K562 (cell line): ENCODE data around the gene DROSHA. TPM values are rescaled to one million over a fixed set of nuclear protein-coding genes. Genes with fewer than 3 reads are reported as not detected.
A peak's percentile ranks its signal among the peaks of the same experiment; 100 is the strongest.

Source experiments
- ARID1B ChIP-seq: fragments of 450-650 bp; IDR thresholded peaks from 2 replicates; pipeline ENCODE4 v1.6.1; 2016; ENCODE audit warnings: antibody characterized with exemption, mild to moderate bottlenecking, inconsistent platforms
- ATF4 ChIP-seq: fragments of 450-650 bp; formaldehyde crosslinking; IDR thresholded peaks from 2 replicates; pipeline ENCODE4 v1.4.0; 2022; ENCODE audit warnings: mild to moderate bottlenecking, moderate library complexity
- BHLHE40 ChIP-seq: IDR thresholded peaks from 2 replicates; pipeline ENCODE4 v1.6.1; 2011; ENCODE audit warnings: low read length, improper control_type of control experiment
- CBFA2T2 ChIP-seq: fragments of 450-650 bp; conservative IDR thresholded peaks from 2 replicates; pipeline ENCODE4 v1.6.1; 2017; ENCODE audit warnings: mild to moderate bottlenecking
- CCAR2 ChIP-seq: fragments of 200-400 bp; formaldehyde crosslinking; IDR thresholded peaks from 2 replicates; pipeline ENCODE4 v1.6.1; 2017; ENCODE audit warnings: mild to moderate bottlenecking, low read depth, low read length
- CEBPB ChIP-seq: fragments of 450-650 bp; IDR thresholded peaks from 2 replicates; pipeline ENCODE4 v1.6.1; 2016; ENCODE audit warnings: missing genetic modification characterization, missing compliant biosample characterization
- CGGBP1 ChIP-seq: fragments of 250-450 bp; sonication (Bioruptor Pico); IDR thresholded peaks from 2 replicates; pipeline ENCODE4 v1.9.0; 2021; ENCODE audit warnings: mild to moderate bottlenecking
- ERF ChIP-seq: fragments of 450-650 bp; formaldehyde crosslinking; IDR thresholded peaks from 2 replicates; pipeline ENCODE4 v1.4.0; 2020; ENCODE audit warnings: mild to moderate bottlenecking, mixed read lengths
- ETV6 ChIP-seq, 3 experiments: fragments of 150-350 bp in 1 of 3; sonication (generic) in 1 of 3; formaldehyde crosslinking in 1 of 3; IDR thresholded peaks; 2 replicates each; pipeline versions ENCODE4 v1.6.1 to v1.8.0; 2014 to 2022; ENCODE audit warnings: borderline replicate concordance in 2 of 3, low read depth in 2 of 3, antibody characterized with exemption in 1 of 3, low read length in 1 of 3, mild to moderate bottlenecking in 1 of 3, missing genetic modification reagents in 1 of 3
- FOXK2 ChIP-seq, 2 experiments: fragments of 450-650 bp; IDR thresholded peaks in 1 of 2; conservative IDR thresholded peaks in 1 of 2; 2 replicates each; pipeline ENCODE4 v1.6.1; 2016; ENCODE audit warnings: low read depth in 2 of 2, mild to moderate bottlenecking in 1 of 2
- ID3 ChIP-seq, 2 experiments: fragments of 250-450 bp in 1 of 2; fragments of 450-650 bp in 1 of 2; sonication (Bioruptor Pico) in 1 of 2; IDR thresholded peaks; 2 replicates each; pipeline versions ENCODE4 v1.6.1 to v1.8.0; 2016 to 2021; ENCODE audit warnings: mild to moderate bottlenecking in 2 of 2, moderate library complexity in 2 of 2, missing compliant biosample characterization in 1 of 2, missing genetic modification characterization in 1 of 2
- L3MBTL2 ChIP-seq: fragments of 450-650 bp; IDR thresholded peaks from 2 replicates; pipeline ENCODE4 v1.6.1; 2016; ENCODE audit warnings: mild to moderate bottlenecking, moderate library complexity
- MCM7 ChIP-seq, 2 experiments: fragments of 450-650 bp; IDR thresholded peaks; 2 replicates each; pipeline ENCODE4 v1.6.1; 2016 to 2018
- MTA2 ChIP-seq: fragments of 450-650 bp; IDR thresholded peaks from 2 replicates; pipeline ENCODE4 v1.6.1; 2016; ENCODE audit warnings: low read depth
- NFE2 ChIP-seq: IDR thresholded peaks from 2 replicates; pipeline ENCODE4 v1.6.1; 2014; ENCODE audit warnings: antibody characterized with exemption, low read depth
- NFRKB ChIP-seq: fragments of 450-650 bp; IDR thresholded peaks from 2 replicates; pipeline ENCODE4 v1.6.1; 2016; ENCODE audit warnings: low read depth
- SIN3B ChIP-seq: fragments of 450-650 bp; IDR thresholded peaks from 2 replicates; pipeline ENCODE4 v1.6.1; 2017; ENCODE audit warnings: low read depth, mild to moderate bottlenecking, moderate library complexity
- SMARCA4 ChIP-seq: fragments of 450-650 bp; IDR thresholded peaks from 2 replicates; pipeline ENCODE4 v1.6.1; 2016
- TCF3 ChIP-seq: sonication (generic); formaldehyde crosslinking; IDR thresholded peaks from 2 replicates; pipeline ENCODE4 v1.4.0; 2020; ENCODE audit warnings: mild to moderate bottlenecking, missing genetic modification reagents
- TCF7L2 ChIP-seq: fragments of 150-350 bp; IDR thresholded peaks from 2 replicates; pipeline ENCODE4 v1.6.1; 2016; ENCODE audit warnings: low read depth, mild to moderate bottlenecking, low read length, moderate library complexity
- TEAD4 ChIP-seq, 2 experiments: sonication (generic) in 1 of 2; formaldehyde crosslinking in 1 of 2; IDR thresholded peaks; 2 replicates each; pipeline versions ENCODE4 v1.6.1 to v1.8.0; 2012 to 2022; ENCODE audit warnings: borderline replicate concordance in 1 of 2, inconsistent platforms in 1 of 2, low read length in 1 of 2, mild to moderate bottlenecking in 1 of 2, missing genetic modification reagents in 1 of 2
- U2AF1 ChIP-seq: fragments of 200-400 bp; formaldehyde crosslinking; optimal IDR thresholded peaks from 2 replicates; pipeline ENCODE3; 2017; ENCODE audit warnings: mild to moderate bottlenecking, low read depth, low read length, moderate library complexity
- VEZF1 ChIP-seq: fragments of 200-800 bp; sonication (Bioruptor generic); IDR thresholded peaks from 2 replicates; pipeline ENCODE4 v1.6.1; 2017; ENCODE audit warnings: missing genetic modification characterization, missing compliant biosample characterization
- ZBTB34 ChIP-seq: fragments of 250-450 bp; sonication (Bioruptor Pico); IDR thresholded peaks from 2 replicates; pipeline ENCODE4 v1.8.0; 2021; ENCODE audit warnings: mild to moderate bottlenecking, moderate library complexity
- ZNF695 ChIP-seq: fragments of 450-650 bp; formaldehyde crosslinking; IDR thresholded peaks from 2 replicates; pipeline ENCODE4 v1.4.0; 2020; ENCODE audit warnings: mild to moderate bottlenecking, moderate library complexity
- ZNF764 ChIP-seq: fragments of 250-450 bp; sonication (Bioruptor Pico); IDR thresholded peaks from 2 replicates; pipeline ENCODE4 v1.4.0; 2020; ENCODE audit warnings: low read depth, mild to moderate bottlenecking, moderate library complexity
- polyA plus RNA-seq, 8 experiments: library from polyadenylated mRNA; depleted of rRNA in 4 of 8; stranded (reverse) in 5 of 8; unstranded in 3 of 8; fragments of >200 nt; fragmentation: Nextera tagmentation in 2 of 8; fragmentation: Illumina TruSeq in 1 of 8; extraction: Ambion mirVana in 2 of 8; extraction: Trizol in 1 of 8; gene quantifications; 2 replicates each; pipeline versions ENCODE4 v1.2.1 to v1.2.3, GENCODE V29; 2011 to 2014; ENCODE audit warnings: inconsistent platforms in 1 of 8, missing spikeins in 1 of 8
- total RNA-seq, 7 experiments: library from RNA; depleted of rRNA in 6 of 7; stranded (reverse); fragments of >200 nt in 6 of 7; fragmentation: Illumina TruSeq in 2 of 7; extraction: Trizol in 2 of 7; gene quantifications; 2 replicates each; pipeline versions ENCODE4 v1.2.1 to v1.2.3, GENCODE V29; 2011 to 2021; ENCODE audit warnings: low replicate concordance in 1 of 7

Gene DROSHA
- total and polyA plus RNA-seq, 9 of the 15 experiments (the other 6 are each of a cell fraction or from before 2014, with no cell fraction given), result 52.5 to 109 (median 68.9) TPM

- TF ChIP-seq ETV6 (IDR thresholded peaks at IDR 0.05; ENCODE audit: borderline replicate concordance in 1 of 2, low read depth in 2 of 2, low read length in 1 of 2) (no peak), ETV6 (CRISPR knock-in tag; IDR thresholded peaks at IDR 0.05; ENCODE audit: borderline replicate concordance) (no peak), ERF (CRISPR knock-in tag) (no peak), ID3 (CRISPR knock-in tag; IDR thresholded peaks at IDR 0.05) (no peak), ID3 (tag; IDR thresholded peaks at IDR 0.05) (no peak), CEBPB (peak; percentile 62), U2AF1 (no peak), CCAR2 (no peak), ATF4 (no peak), FOXK2 (conservative IDR thresholded peaks at IDR 0.05 in 1 of 2, IDR thresholded peaks at IDR 0.05 in 1 of 2; ENCODE audit: low read depth in 2 of 2) (no peak), NFRKB (no peak), ZBTB34 (no peak), MCM7 (IDR thresholded peaks at IDR 0.05) (no peak), TCF3 (CRISPR knock-in tag) (peak; percentile 89), ARID1B (peak; percentile 79), CBFA2T2 (peak; percentile 38), SMARCA4 (peak; percentile 64; the same call in 1 of the 2 replicates), BHLHE40 (peak; percentile 40; the same call in 1 of the 2 replicates), TCF7L2 (no peak), ZNF764 (CRISPR knock-in tag) (no peak), NFE2 (no peak), ZNF695 (CRISPR knock-in tag) (no peak), TEAD4 (IDR thresholded peaks at IDR 0.05; ENCODE audit: low read length) (peak; percentile 80), TEAD4 (CRISPR knock-in tag; IDR thresholded peaks at IDR 0.05; ENCODE audit: borderline replicate concordance) (no peak), SIN3B (no peak), MTA2 (peak; percentile 38; the same call in 1 of the 2 replicates), VEZF1 (0 out of 2 replicates have a peak, but pooled peaks have one; percentile 21), L3MBTL2 (no peak), CGGBP1 (CRISPR knock-in tag) (no peak)
These were observed 153.1 kb downstream of the DROSHA start (continued) for GRCh38 chr5:31378838-31379237.
